K562 (cell line): Measurements from ENCODE around the gene UCP3. TPM values are rescaled to one million over a fixed set of nuclear protein-coding genes. Genes with fewer than 3 reads are reported as not detected.
A peak's percentile ranks its signal among the peaks of the same experiment; 100 is the strongest.

Experiments
- NCOR1 ChIP-seq: fragments of 450-650 bp; IDR thresholded peaks from 2 replicates; pipeline ENCODE4 v1.6.1; 2016; ENCODE audit warnings: mild to moderate bottlenecking, moderate library complexity
- RFX7 ChIP-seq: fragments of 250-450 bp; sonication (Bioruptor Pico); IDR thresholded peaks from 2 replicates; pipeline ENCODE4 v1.5.1; 2021; ENCODE audit warnings: mild to moderate bottlenecking
- ZNF316 ChIP-seq: fragments of 450-650 bp; IDR thresholded peaks from 2 replicates; pipeline ENCODE4 v1.6.1; 2016
- ZNF695 ChIP-seq: fragments of 450-650 bp; formaldehyde crosslinking; IDR thresholded peaks from 2 replicates; pipeline ENCODE4 v1.4.0; 2020; ENCODE audit warnings: mild to moderate bottlenecking, moderate library complexity
- ZNF778 ChIP-seq: fragments of 450-650 bp; formaldehyde crosslinking; IDR thresholded peaks from 2 replicates; pipeline ENCODE4 v1.4.0; 2020; ENCODE audit warnings: mild to moderate bottlenecking, moderate library complexity
- polyA plus RNA-seq, 8 experiments: library from polyadenylated mRNA; depleted of rRNA in 4 of 8; stranded (reverse) in 5 of 8; unstranded in 3 of 8; fragments of >200 nt; fragmentation: Nextera tagmentation in 2 of 8; fragmentation: Illumina TruSeq in 1 of 8; extraction: Ambion mirVana in 2 of 8; extraction: Trizol in 1 of 8; gene quantifications; 2 replicates each; pipeline versions ENCODE4 v1.2.1 to v1.2.3, GENCODE V29; 2011 to 2014; ENCODE audit warnings: inconsistent platforms in 1 of 8, missing spikeins in 1 of 8
- total RNA-seq, 7 experiments: library from RNA; depleted of rRNA in 6 of 7; stranded (reverse); fragments of >200 nt in 6 of 7; fragmentation: Illumina TruSeq in 2 of 7; extraction: Trizol in 2 of 7; gene quantifications; 2 replicates each; pipeline versions ENCODE4 v1.2.1 to v1.2.3, GENCODE V29; 2011 to 2021; ENCODE audit warnings: low replicate concordance in 1 of 7
- TF ChIP-seq, protein P1 (sequence below): fragments of 200-600 bp; sonication (generic); IDR thresholded peaks from one replicate; pipeline ENCODE4 v1.6.1; 2012; ENCODE audit warnings: mild to moderate bottlenecking, low read depth, low read length, inconsistent platforms
- TF ChIP-seq, protein P2 (sequence below): fragments of 250-450 bp; sonication (Bioruptor Pico); IDR thresholded peaks from 2 replicates; pipeline ENCODE4 v1.8.0; 2022; ENCODE audit warnings: moderate library complexity, mild to moderate bottlenecking, inconsistent platforms

UCP3 gene
- total and polyA plus RNA-seq, 9 of the 15 experiments (the other 6 are each of a cell fraction or from before 2014, with no cell fraction given), result 0.05 to 0.65 (median 0.25) TPM; not detected in 2

DNA sequence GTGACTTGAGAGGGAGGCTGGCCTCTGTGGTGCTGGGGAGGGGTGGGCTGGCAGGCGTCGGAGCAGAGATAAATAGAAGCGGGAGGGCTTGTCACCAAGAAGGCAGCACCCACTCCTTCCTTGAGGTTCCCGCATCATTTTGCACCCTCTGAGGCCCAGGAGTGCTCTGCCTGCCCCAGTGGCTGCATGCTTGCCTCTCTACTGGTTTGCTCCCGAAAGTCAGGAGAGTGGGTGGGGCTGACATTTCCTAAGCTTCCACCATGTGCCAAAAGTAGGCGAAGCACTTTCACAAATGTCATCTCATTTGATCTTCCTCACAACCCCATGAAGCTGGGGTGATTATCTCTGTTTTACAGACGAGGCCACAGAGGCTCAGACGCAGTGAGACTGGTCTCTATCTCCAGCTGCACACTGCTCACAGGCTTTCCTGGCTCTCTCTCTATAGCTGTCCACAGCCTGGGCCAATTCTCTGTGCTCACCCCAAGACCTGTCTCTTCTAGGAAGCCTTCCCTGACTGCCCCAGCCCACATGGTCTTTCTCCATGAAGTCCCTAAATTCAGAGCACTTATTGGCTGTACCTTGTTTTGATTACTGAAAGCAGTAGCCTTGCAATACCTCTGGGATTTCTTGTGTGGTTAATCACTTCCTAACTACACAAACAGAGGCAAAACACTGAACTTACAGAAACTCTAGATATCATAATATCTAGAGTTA, 2.6 kb upstream of the UCP3 start (continued):
- TF ChIP-seq ZNF316, result no peak; the same call in 1 of the 2 replicates
- TF ChIP-seq NCOR1, result peak; percentile 98
- TF ChIP-seq, protein P1, sequence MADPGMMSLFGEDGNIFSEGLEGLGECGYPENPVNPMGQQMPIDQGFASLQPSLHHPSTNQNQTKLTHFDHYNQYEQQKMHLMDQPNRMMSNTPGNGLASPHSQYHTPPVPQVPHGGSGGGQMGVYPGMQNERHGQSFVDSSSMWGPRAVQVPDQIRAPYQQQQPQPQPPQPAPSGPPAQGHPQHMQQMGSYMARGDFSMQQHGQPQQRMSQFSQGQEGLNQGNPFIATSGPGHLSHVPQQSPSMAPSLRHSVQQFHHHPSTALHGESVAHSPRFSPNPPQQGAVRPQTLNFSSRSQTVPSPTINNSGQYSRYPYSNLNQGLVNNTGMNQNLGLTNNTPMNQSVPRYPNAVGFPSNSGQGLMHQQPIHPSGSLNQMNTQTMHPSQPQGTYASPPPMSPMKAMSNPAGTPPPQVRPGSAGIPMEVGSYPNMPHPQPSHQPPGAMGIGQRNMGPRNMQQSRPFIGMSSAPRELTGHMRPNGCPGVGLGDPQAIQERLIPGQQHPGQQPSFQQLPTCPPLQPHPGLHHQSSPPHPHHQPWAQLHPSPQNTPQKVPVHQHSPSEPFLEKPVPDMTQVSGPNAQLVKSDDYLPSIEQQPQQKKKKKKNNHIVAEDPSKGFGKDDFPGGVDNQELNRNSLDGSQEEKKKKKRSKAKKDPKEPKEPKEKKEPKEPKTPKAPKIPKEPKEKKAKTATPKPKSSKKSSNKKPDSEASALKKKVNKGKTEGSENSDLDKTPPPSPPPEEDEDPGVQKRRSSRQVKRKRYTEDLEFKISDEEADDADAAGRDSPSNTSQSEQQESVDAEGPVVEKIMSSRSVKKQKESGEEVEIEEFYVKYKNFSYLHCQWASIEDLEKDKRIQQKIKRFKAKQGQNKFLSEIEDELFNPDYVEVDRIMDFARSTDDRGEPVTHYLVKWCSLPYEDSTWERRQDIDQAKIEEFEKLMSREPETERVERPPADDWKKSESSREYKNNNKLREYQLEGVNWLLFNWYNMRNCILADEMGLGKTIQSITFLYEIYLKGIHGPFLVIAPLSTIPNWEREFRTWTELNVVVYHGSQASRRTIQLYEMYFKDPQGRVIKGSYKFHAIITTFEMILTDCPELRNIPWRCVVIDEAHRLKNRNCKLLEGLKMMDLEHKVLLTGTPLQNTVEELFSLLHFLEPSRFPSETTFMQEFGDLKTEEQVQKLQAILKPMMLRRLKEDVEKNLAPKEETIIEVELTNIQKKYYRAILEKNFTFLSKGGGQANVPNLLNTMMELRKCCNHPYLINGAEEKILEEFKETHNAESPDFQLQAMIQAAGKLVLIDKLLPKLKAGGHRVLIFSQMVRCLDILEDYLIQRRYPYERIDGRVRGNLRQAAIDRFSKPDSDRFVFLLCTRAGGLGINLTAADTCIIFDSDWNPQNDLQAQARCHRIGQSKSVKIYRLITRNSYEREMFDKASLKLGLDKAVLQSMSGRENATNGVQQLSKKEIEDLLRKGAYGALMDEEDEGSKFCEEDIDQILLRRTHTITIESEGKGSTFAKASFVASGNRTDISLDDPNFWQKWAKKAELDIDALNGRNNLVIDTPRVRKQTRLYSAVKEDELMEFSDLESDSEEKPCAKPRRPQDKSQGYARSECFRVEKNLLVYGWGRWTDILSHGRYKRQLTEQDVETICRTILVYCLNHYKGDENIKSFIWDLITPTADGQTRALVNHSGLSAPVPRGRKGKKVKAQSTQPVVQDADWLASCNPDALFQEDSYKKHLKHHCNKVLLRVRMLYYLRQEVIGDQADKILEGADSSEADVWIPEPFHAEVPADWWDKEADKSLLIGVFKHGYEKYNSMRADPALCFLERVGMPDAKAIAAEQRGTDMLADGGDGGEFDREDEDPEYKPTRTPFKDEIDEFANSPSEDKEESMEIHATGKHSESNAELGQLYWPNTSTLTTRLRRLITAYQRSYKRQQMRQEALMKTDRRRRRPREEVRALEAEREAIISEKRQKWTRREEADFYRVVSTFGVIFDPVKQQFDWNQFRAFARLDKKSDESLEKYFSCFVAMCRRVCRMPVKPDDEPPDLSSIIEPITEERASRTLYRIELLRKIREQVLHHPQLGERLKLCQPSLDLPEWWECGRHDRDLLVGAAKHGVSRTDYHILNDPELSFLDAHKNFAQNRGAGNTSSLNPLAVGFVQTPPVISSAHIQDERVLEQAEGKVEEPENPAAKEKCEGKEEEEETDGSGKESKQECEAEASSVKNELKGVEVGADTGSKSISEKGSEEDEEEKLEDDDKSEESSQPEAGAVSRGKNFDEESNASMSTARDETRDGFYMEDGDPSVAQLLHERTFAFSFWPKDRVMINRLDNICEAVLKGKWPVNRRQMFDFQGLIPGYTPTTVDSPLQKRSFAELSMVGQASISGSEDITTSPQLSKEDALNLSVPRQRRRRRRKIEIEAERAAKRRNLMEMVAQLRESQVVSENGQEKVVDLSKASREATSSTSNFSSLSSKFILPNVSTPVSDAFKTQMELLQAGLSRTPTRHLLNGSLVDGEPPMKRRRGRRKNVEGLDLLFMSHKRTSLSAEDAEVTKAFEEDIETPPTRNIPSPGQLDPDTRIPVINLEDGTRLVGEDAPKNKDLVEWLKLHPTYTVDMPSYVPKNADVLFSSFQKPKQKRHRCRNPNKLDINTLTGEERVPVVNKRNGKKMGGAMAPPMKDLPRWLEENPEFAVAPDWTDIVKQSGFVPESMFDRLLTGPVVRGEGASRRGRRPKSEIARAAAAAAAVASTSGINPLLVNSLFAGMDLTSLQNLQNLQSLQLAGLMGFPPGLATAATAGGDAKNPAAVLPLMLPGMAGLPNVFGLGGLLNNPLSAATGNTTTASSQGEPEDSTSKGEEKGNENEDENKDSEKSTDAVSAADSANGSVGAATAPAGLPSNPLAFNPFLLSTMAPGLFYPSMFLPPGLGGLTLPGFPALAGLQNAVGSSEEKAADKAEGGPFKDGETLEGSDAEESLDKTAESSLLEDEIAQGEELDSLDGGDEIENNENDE, result no peak
- no peak for TF ChIP-seq ZNF778 (CRISPR knock-in tag)
- TF ChIP-seq ZNF695, result no peak
- TF ChIP-seq, protein P2, sequence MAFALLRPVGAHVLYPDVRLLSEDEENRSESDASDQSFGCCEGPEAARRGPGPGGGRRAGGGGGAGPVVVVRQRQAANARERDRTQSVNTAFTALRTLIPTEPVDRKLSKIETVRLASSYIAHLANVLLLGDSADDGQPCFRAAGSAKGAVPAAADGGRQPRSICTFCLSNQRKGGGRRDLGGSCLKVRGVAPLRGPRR, result peak; percentile 83
- no peak for TF ChIP-seq RFX7 (CRISPR knock-in tag)
